ENCODE measurements around the gene DPH1.

Gene DPH1

DNA sequence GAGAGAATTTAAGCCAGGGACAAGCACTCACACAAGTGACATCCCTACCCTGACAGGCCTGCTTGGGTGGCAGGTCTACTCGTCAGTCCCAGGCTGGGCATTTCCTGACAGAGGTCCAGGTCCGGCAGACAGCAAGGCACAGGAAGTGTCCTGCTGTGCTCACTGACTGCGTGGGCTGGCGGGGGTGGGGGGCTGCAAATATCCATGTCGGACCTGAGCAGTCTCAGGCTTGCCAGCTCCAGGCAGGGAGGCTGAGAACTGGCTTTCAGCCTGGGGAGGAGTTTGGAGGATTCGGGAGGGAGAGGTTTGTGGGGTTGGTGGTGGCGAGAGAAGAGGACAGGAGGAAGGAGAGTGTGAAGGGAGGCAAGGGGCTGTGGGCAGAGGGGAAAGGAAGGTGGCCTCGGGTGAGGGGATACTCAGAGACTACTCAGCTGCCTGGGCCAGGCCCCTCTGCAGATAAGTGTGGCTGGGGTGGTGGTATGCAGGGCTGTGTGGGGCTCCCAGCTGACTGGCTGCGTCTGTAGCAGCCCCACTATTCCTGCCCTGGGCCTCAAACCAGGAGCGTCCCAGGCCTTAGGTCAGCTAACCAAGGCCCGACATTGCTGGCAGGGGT lies 32.7 kb downstream of the DPH1 start:
- no peak for DNase-seq
- no peak for TF ChIP-seq GATA1 (IDR thresholded peaks at IDR 0.05; ENCODE audit: low read depth, low read length)
- no peak for TF ChIP-seq POLR2A (IDR thresholded peaks at IDR 0.05; ENCODE audit: low read length)

DNA sequence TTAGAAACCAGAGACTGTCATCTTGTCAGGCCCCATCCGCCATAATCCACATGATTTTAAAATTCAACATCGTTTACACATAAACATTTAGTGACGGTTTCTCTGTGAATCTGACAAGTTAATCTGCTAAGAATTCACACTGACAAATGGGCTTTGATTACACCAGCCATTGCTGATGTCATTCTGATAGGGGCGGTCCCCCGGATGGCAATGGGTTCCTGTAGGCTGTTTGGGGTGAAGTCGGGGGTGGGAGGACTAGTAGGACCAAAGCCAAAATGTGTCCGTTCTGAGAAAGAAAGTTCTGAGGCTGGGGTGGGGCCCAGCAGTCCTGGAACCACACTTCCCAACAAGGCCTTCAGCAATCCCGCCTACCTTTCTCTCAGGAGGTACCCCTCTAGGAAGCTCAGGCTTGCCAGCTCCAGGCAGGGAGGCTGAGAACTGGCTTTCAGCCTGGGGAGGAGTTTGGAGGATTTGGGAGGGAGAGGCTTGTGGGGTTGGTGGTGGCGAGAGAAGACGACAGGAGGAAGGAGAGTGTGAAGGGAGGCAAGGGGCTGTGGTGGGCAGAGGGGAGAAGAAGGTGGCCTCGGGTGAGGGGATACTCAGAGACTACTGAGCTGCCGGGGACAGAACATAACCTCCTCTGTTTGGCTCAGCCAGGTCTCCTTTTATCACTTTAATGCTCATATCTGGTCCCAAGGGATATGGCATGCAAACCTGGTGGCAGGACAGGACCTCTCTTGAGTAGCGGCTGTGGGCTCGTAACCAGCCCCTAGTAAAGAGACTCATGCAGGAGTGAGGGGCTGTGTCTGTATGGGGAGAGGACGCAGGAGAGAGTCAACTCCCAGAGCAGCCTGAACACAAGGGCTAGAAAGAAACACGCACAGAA lies 33.6 kb downstream of the DPH1 start:
- TF ChIP-seq GATA1 (IDR thresholded peaks at IDR 0.05; ENCODE audit: low read depth, low read length), result no peak
- DNase-seq, result no peak

DNA sequence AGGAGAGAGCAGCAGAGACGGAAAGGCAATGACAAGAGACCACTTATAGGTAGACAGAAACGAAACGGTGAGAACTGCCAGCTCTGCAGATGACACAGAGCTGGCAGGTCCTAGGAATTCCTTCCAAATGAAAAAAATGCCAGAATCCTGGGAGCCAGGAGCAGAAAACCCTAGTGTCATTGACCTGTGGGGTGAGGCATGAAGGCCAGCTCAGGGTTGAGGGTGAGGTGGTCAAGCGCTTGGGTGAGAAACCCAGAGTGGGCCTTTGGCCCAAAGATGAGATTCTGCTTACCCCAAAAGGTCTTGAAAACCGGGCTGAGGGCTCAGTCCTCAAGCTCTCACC lies 34.2 kb downstream of the DPH1 start:
- TF ChIP-seq GATA1 (IDR thresholded peaks at IDR 0.05; ENCODE audit: low read depth, low read length), result no peak
- DNase-seq, result no peak

DNA sequence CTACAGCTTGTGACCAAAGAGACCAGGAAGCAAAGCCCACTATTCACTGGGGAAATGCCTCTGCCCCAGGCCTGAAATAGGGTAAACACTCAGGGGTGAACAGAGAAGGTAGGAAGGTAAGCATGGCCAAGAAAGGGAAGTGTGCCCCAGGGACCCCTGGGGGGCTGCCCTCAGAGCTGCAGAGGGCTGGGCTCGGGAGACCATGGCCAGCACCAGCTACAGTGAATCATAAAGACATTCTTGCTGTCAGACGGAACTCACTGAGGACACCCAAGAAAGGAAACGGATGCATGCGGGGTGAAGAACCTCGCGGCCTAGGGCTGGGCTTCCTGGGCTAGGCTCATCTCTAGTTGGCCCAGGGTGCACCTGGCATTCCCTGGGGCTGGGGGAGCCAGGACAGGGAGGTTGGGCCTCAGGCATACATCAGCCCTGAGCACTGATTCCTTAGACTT lies 34.6 kb downstream of the DPH1 start:
- no peak for DNase-seq

DNA sequence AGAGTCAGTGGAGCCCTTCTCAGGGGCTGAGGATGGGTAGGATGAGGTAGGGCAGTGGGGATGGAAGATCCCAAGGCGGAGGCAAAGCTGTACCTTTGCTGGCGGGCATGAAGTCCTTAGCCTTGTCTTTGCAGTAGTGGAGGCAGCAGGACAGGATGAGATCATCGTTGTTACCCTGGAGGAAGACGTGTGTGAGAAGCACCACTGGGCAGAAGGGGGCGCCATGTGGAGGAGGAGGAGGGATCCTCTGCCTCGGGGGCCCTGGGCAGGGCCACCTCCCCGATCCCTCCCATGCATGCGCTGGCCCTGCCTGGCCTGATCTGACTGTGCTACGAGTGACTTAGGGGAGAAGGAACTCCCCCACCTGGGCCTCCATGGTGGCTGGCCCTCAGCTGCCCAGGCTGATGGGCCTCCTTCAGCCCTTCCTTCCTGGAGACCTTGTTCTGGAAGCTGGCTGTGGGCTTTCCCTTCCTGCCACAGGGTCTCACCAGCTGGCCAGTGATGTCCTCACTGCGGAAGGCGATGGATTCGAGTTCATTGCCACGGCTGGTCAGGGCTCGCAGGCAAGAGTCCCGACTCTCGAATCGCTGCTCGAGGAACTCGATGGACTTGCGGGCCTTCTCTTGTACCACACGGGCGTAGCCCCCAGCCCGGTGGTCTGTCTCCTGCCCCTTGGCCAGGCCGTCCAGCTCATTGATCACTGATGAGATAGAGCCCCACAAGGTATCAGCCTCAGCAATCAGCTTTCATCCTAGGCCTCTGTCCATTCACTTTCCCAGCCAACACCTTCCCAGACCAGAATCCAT lies 35.2 kb downstream of the DPH1 start:
- DNase-seq, result peak; percentile 58 to 70
- no peak for TF ChIP-seq POLR2A (IDR thresholded peaks at IDR 0.05; ENCODE audit: low read length)
- no peak for TF ChIP-seq GATA1 (IDR thresholded peaks at IDR 0.05; ENCODE audit: low read depth, low read length)

More for the DNA sequence above, 34.6 kb downstream of the DPH1 start:
- TF ChIP-seq GATA1 (IDR thresholded peaks at IDR 0.05; ENCODE audit: low read depth, low read length), result no peak
- TF ChIP-seq POLR2A (IDR thresholded peaks at IDR 0.05; ENCODE audit: low read length), result no peak

DNA sequence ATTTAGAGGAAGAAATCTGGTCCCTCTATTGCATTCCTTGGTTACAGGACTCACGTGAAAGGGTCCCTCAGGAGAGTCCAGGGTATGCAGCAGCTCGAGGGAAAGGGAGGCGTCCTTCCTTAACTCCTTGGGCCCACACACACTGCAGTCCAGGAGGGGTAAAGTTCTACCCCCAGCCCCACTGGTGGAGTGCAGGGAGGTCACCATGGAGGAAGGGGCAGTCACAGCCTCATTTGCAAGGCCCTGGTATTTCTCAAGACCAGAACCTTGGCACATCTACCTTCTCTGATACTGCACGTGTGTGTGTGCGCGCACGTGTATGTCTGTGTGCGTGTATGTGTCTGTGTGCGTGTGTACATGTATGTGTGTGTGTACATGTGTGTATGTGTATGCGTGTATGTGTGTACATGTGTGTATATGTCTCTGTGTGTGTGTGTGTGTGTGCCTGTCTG lies 36.0 kb downstream of the DPH1 start:
- no peak for TF ChIP-seq GATA1 (IDR thresholded peaks at IDR 0.05; ENCODE audit: low read depth, low read length)
- TF ChIP-seq POLR2A (IDR thresholded peaks at IDR 0.05; ENCODE audit: low read length), result no peak
- no peak for DNase-seq

DNA sequence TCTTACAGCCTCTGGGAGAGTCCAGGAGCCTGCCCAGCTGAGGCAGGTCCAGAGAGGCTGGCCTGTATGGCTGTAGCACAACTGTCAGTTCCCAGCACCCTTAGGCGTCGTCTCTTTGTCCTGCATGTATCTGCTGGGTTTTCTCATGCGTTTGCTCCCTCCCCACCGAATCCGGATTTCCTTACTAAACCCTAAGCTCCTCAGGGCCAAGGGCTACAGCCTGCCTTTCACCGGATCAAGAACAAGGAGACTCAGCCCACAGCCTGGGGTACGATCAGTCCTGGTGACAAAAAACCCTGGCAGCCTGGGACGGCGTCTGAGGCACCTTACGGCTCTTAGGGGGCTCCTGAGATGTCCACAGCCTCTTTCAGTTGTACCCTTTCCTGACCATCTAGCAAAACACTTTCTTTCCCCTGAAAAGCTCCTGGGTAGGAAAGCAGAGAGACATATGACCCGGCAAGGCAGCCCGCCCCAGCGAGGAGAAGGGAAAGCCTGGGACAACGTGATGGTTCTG lies 37.2 kb downstream of the DPH1 start:
- TF ChIP-seq POLR2A (IDR thresholded peaks at IDR 0.05; ENCODE audit: low read length) (no peak), GATA1 (IDR thresholded peaks at IDR 0.05; ENCODE audit: low read depth, low read length) (no peak)
- DNase-seq, result no peak

DNA sequence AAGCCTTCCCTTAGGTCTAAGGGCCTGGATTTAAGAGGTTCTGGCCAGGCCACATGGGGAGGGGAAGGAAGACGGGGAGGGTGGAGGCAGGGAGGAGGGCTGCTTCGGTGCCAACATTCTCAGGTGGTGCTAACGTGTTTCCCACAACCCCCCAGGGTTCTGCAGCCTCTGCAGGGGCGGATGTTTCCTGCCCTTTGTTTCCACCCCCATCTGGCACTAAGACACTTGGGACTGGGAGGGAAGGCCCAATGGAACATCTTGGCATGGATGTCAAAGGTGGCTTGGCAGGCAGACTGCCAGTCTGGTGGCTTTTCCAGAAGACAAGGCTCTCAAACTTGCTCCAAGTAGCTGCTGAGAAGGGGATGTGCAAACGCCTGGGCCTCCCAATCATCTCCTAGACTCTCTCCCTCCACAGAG lies 37.7 kb downstream of the DPH1 start:
- DNase-seq, result no peak
- no peak for TF ChIP-seq POLR2A (IDR thresholded peaks at IDR 0.05; ENCODE audit: low read length)
- TF ChIP-seq GATA1 (IDR thresholded peaks at IDR 0.05; ENCODE audit: low read depth, low read length), result no peak

DNA sequence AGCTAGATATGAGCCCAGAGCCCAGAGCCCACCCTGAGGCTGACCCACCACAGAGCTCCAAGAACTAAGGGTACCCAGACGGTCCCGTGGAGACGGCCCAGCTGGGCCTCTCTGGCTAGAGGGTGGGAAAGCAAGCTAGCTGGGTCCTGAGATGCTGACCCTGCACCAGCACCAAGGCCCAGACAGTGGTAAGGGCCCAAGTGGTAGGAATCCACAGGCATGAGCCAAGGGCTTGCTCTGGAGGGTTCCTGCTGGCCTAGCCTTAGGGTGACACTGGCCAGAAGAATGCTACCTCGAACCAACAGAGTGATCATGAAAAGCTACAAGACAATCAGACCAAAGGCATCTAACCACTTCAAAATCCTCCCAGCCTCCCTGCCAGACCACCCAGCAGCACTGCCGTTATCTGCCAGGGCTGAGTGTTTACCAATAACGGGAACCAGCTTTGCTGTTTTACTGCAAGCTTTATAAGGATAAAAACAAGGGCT lies 38.1 kb downstream of the DPH1 start:
- no peak for TF ChIP-seq GATA1 (IDR thresholded peaks at IDR 0.05; ENCODE audit: low read depth, low read length)
- TF ChIP-seq POLR2A (IDR thresholded peaks at IDR 0.05; ENCODE audit: low read length), result no peak
- no peak for DNase-seq

DNA sequence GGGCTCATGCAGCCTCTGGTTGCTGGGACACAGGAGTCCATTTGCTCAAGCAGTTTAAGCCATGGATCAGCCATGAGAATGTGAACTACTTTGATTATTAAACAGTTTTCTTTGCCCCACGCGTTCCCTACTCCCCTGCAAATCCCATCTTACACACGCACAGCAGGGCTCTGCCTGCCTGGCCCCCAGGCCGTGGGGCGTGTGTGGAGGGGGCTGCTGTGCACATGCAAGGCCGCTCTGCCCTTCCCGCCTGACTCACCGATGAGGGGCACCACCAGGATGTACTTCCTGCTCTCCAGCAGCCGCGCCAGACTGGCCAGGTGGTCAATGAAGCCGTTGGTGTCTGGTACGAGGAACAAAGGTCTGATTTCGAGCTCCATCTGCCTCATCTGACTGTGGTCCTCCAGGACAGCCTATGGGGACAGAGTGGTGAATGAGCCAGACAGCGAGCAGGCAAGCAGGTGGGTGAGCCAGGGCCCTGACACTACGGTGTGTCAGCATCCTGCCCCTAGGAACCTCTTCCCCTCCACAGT lies 38.6 kb downstream of the DPH1 start:
- no peak for DNase-seq
- no peak for TF ChIP-seq GATA1 (IDR thresholded peaks at IDR 0.05; ENCODE audit: low read depth, low read length)
- TF ChIP-seq POLR2A (IDR thresholded peaks at IDR 0.05; ENCODE audit: low read length), result no peak

DNA sequence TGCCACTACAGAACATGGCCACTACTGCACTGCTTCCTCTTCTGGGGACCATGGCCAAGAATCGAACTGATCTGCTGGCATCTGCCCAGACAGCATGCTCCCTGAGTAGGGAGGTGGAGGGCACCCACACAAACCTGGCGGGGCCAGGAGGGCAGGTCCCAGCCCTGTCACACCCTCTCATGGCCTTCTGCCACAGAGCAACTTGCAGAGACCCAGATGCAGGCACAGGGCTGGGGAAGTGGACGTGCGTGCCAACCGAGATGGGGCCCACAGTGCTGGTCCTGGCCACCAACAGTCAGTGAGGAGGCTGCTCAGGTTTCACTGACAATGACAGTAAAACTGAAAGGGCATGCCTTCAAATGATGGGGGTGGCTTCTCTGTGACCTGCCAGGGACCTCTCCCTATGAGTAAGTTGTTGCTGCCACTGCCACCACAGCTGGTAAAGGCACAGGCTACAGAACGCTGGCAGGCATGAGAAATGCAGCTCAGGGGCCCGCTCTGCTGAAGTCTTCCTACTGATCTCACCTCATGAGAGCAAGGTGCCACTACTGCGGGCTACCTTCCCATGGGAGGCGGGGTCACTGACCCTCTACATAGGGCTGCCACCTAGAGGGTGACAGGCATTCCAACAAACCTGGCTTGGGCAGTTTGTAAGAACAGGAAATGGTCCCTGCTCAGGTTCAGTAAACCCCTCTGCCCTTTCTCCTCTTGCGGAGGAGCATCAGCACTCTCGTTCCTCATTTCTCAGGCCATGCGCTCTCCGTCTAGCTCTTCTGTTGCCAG lies 40.5 kb downstream of the DPH1 start:
- no peak for DNase-seq
- no peak for TF ChIP-seq GATA1 (IDR thresholded peaks at IDR 0.05; ENCODE audit: low read depth, low read length)
- TF ChIP-seq POLR2A (IDR thresholded peaks at IDR 0.05; ENCODE audit: low read length), result no peak

DNA sequence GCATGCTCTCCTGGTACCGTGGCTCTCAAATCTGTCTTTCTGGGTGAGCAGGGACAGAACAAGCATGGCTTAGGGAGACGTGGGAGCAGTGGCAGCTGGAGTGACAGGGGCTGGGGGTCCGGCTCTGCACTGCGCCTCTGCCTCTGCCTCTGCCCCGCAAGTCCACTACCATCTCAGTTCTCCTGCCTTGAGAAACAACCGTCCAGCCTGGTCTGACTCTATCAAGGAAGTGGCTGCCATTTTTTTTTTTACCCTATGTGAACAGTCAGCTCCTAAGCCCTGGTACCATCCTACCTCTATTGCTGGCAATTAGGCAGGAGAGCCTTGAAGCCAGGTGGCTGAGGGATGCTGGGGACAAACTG lies 41.1 kb downstream of the DPH1 start:
- DNase-seq, result no peak

More for the DNA sequence above, 41.1 kb downstream of the DPH1 start:
- no peak for TF ChIP-seq POLR2A (IDR thresholded peaks at IDR 0.05; ENCODE audit: low read length)
- no peak for TF ChIP-seq GATA1 (IDR thresholded peaks at IDR 0.05; ENCODE audit: low read depth, low read length)

All from erythroblast (primary cell).